Fibroblast of lung (primary cell): ENCODE measurements around the gene MARK3. TPM values are rescaled to one million over a fixed set of nuclear protein-coding genes. Genes with fewer than 3 reads are reported as not detected.

ENCODE experiments used
- DNase-seq, 2 donors: peaks; one replicate each; pipeline versions ENCODE4 v3.0.0 to v3.0.0-alpha.2; 2010; ENCODE audit warnings: low read depth in 2 of 2
- H2AFZ ChIP-seq: 2 replicates; pipeline ENCODE4 v1.5.1; 2012; ENCODE audit warnings: low read length, control low read depth, inconsistent platforms
- H3K27ac ChIP-seq: 2 replicates; pipeline ENCODE4 v1.5.1; 2011; ENCODE audit warnings: low read length, control low read depth; ENCODE audit not compliant: insufficient read depth
- H3K27me3 ChIP-seq: 2 replicates; pipeline ENCODE4 v1.5.1; 2011; ENCODE audit warnings: mild to moderate bottlenecking, low read length; ENCODE audit not compliant: control insufficient read depth, insufficient read depth
- H3K36me3 ChIP-seq: 2 replicates; pipeline ENCODE4 v1.5.1; 2011; ENCODE audit warnings: low read length; ENCODE audit not compliant: control insufficient read depth, insufficient read depth
- H3K4me1 ChIP-seq: 2 replicates; pipeline ENCODE4 v1.5.1; 2011; ENCODE audit warnings: low read length; ENCODE audit not compliant: control insufficient read depth, insufficient read depth; ENCODE audit errors: extremely low read depth
- H3K4me2 ChIP-seq: 2 replicates; pipeline ENCODE4 v1.5.1; 2011; ENCODE audit warnings: low read length, control low read depth; ENCODE audit not compliant: insufficient read depth; ENCODE audit errors: extremely low read depth
- H3K4me3 ChIP-seq, 4 experiments: fragments of 200-600 bp in 1 of 4; sonication (generic) in 1 of 4; replicated peaks in 1 of 4; 2 replicates each; pipeline ENCODE4 v1.5.1; 2011 to 2016; ENCODE audit warnings: low read length in 4 of 4, low read depth in 3 of 4, mild to moderate bottlenecking in 3 of 4, control low read depth in 2 of 4, inconsistent platforms in 1 of 4, mixed read lengths in 1 of 4; ENCODE audit not compliant: insufficient read depth in 1 of 4; ENCODE audit errors: control extremely low read depth in 1 of 4
- H3K79me2 ChIP-seq: 2 replicates; pipeline ENCODE4 v1.5.1; 2012; ENCODE audit warnings: mild to moderate bottlenecking, low read length, inconsistent platforms; ENCODE audit not compliant: control insufficient read depth, insufficient read depth
- H3K9ac ChIP-seq: 2 replicates; pipeline ENCODE4 v1.5.1; 2011; ENCODE audit warnings: mild to moderate bottlenecking, low read length, control low read depth; ENCODE audit not compliant: insufficient read depth
- H3K9me3 ChIP-seq: 2 replicates; pipeline ENCODE4 v1.5.1; 2012; ENCODE audit warnings: low read depth, low read length; ENCODE audit not compliant: control insufficient read depth, insufficient read depth
- H4K20me1 ChIP-seq: 2 replicates; pipeline ENCODE4 v1.5.1; 2011; ENCODE audit warnings: low read length; ENCODE audit not compliant: control insufficient read depth, insufficient read depth; ENCODE audit errors: extremely low read depth
- CTCF ChIP-seq, 2 donors: IDR thresholded peaks in 1 of 2; conservative IDR thresholded peaks in 1 of 2; 1 replicate in 1 of 2; 2 replicates in 1 of 2; pipeline ENCODE4 v1.5.1; 2011 to 2012; ENCODE audit warnings: low read length in 2 of 2, control low read depth in 1 of 2, inconsistent platforms in 1 of 2, low read depth in 1 of 2, mild to moderate bottlenecking in 1 of 2
- EZH2 ChIP-seq: IDR thresholded peaks from 2 replicates; pipeline ENCODE4 v1.5.1; 2012; ENCODE audit warnings: low read length, control low read depth, mild to moderate bottlenecking; ENCODE audit errors: missing control alignments
- polyA plus RNA-seq, 2 donors: library from polyadenylated mRNA; depleted of rRNA in 1 of 2; stranded (reverse) in 1 of 2; unstranded in 1 of 2; fragments of >200 nt; gene quantifications; 2 replicates each; pipeline ENCODE4 v1.2.1, GENCODE V29; 2011 to 2012; ENCODE audit warnings: missing spikeins in 1 of 2
- total RNA-seq: library from RNA; depleted of rRNA; stranded (reverse); fragments of >200 nt; gene quantifications from 2 replicates; pipeline ENCODE4 v1.2.1, GENCODE V29; 2014

Gene MARK3
- total and polyA plus RNA-seq, 2 donors (not counting 1 experiment from before 2014, with no cell fraction given) = 76.0 to 119 TPM

DNA sequence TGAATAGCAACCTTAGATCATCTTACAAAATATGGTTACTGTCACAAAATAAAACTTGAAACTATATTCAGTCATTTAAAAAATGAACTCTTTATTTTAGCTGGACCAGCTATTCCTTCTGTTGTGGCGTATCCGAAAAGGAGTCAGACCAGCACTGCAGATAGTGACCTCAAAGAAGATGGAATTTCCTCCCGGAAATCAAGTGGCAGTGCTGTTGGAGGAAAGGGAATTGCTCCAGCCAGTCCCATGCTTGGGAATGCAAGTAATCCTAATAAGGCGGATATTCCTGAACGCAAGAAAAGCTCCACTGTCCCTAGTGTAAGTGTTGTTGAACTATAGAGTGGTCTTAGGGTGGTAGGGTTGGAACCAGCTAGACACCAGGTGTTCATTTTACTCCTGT is 89.7 kb downstream of the MARK3 start:
- H3K36me3 ChIP-seq = peaks cover 9% of the 10 kb centered on the region
- no peaks in the 10 kb centered on the region for H3K9me3 ChIP-seq
- no peaks in the 10 kb centered on the region for H3K79me2 ChIP-seq
- DNase-seq = no peak
- no peak overlapping the region for H3K4me3 ChIP-seq
- H3K9ac ChIP-seq = no peak overlapping the region
- H3K4me2 ChIP-seq = no peak overlapping the region
- no peaks in the 10 kb centered on the region for H3K4me1 ChIP-seq
- TF ChIP-seq CTCF (conservative IDR thresholded peaks at IDR 0.05 in 1 of 2, IDR thresholded peaks at IDR 0.05 in 1 of 2; ENCODE audit: low read depth in 1 of 2, low read length in 2 of 2) = no peak
- no peak for TF ChIP-seq EZH2
- no peak overlapping the region for H2AFZ ChIP-seq
- H4K20me1 ChIP-seq = no peaks in the 10 kb centered on the region
- no peak overlapping the region for H3K27ac ChIP-seq
- H3K27me3 ChIP-seq = no peaks in the 10 kb centered on the region

- Histone ChIP-seq H3K9ac (no peak overlapping the region), H3K9me3 (no peaks in the 10 kb centered on the region), H3K36me3 (peaks cover 11% of the 10 kb centered on the region), H3K27me3 (no peaks in the 10 kb centered on the region), H3K4me3 (no peak overlapping the region), H3K79me2 (no peaks in the 10 kb centered on the region), H2AFZ (no peak overlapping the region), H3K4me2 (no peak overlapping the region), H3K4me1 (no peaks in the 10 kb centered on the region), H3K27ac (no peak overlapping the region), H4K20me1 (no peaks in the 10 kb centered on the region)
- no peak for TF ChIP-seq CTCF (conservative IDR thresholded peaks at IDR 0.05 in 1 of 2, IDR thresholded peaks at IDR 0.05 in 1 of 2; ENCODE audit: low read depth in 1 of 2, low read length in 2 of 2)
- DNase-seq = no peak
Measured at GRCh38 chr14:103476065-103476464, 90.8 kb downstream of the MARK3 start.

DNA sequence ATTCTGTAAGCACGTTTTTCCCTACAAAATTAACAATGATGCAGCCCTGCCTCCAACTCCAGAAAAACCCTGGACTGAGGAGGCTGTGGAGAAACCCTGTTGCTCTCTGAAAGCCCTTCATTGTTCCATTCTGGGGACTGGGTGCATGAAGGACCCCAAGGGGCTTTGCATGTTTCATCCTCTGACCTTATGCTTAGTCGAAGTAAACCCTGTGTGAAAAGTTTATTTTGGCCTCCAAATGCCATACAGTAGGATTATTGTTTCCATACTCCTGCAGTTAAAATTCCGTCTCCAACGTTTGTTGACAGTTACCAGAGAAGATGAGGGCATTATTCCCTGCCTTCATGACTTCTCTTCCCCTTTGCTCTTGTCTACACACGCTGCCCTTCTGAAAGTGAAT is 91.4 kb downstream of the MARK3 start:
- Histone ChIP-seq H3K27me3 (no peaks in the 10 kb centered on the region), H3K9ac (no peak overlapping the region), H3K9me3 (no peaks in the 10 kb centered on the region), H2AFZ (no peak overlapping the region), H3K4me2 (no peak overlapping the region), H3K4me1 (no peaks in the 10 kb centered on the region), H3K4me3 (no peak overlapping the region), H3K36me3 (peaks cover 9% of the 10 kb centered on the region), H3K79me2 (no peaks in the 10 kb centered on the region), H3K27ac (no peak overlapping the region), H4K20me1 (no peaks in the 10 kb centered on the region)
- DNase-seq = no peak
- TF ChIP-seq CTCF (conservative IDR thresholded peaks at IDR 0.05 in 1 of 2, IDR thresholded peaks at IDR 0.05 in 1 of 2; ENCODE audit: low read depth in 1 of 2, low read length in 2 of 2) = no peak
- TF ChIP-seq EZH2 = no peak
